ENCODE results near the gene CFL2.

The CFL2 gene

GRCh38 chr14:34715127-34715863 is 902 bp upstream of the CFL2 start:
- Histone ChIP-seq H4K20me1 (ENCODE audit: insufficient read depth, low read length) (no peaks in the 10 kb centered on the region), H3K4me1 (ENCODE audit: insufficient read depth, low read length, severe bottlenecking) (peaks cover 42% of the 10 kb centered on the region), H3K4me3 (ENCODE audit: low read depth, low read length, poor library complexity, severe bottlenecking) (peak overlapping the region; percentile 99), H3K9me2 (ENCODE audit: low read depth, low read length) (no peaks in the 10 kb centered on the region), H3K79me2 (ENCODE audit: insufficient read depth, low read length) (peaks cover 19% of the 10 kb centered on the region), H3F3A (ENCODE audit: insufficient read depth, low read length) (0 out of 2 replicates have a peak, but pooled peaks cover 4% of the 10 kb centered on the region), H3K27ac (ENCODE audit: low read depth, low read length, poor library complexity, severe bottlenecking) (no peak overlapping the region), H3K9me3 (ENCODE audit: low read length) (no peaks in the 10 kb centered on the region), H3K27me3 (ENCODE audit: insufficient read depth, low read length) (no peaks in the 10 kb centered on the region), H3K9ac (ENCODE audit: low read length) (peak overlapping the region; percentile 93; the same call in 1 of the 2 replicates), H3K4me2 (ENCODE audit: low read length) (peak overlapping the region; percentile 90), H2AFZ (ENCODE audit: low read length) (no peak overlapping the region; the same call in 1 of the 2 replicates), H3K36me3 (ENCODE audit: insufficient read depth, low read length) (peaks cover 15% of the 10 kb centered on the region; the same call in 1 of the 2 replicates)
- TF ChIP-seq EZH2 (IDR thresholded peaks at IDR 0.05; ENCODE audit: borderline replicate concordance, low read length) (no peak), CTCF (IDR thresholded peaks at IDR 0.05; ENCODE audit: low read length) (no peak)

GRCh38 chr14:34713681-34714319 is 593 bp downstream of the CFL2 start:
- Histone ChIP-seq H3K4me3 (ENCODE audit: low read depth, low read length, poor library complexity, severe bottlenecking) (peak overlapping the region; percentile 99), H3F3A (ENCODE audit: insufficient read depth, low read length) (0 out of 2 replicates have a peak, but pooled peaks cover 4% of the 10 kb centered on the region), H3K36me3 (ENCODE audit: insufficient read depth, low read length) (peaks cover 24% of the 10 kb centered on the region; the same call in 1 of the 2 replicates), H3K4me2 (ENCODE audit: low read length) (peak overlapping the region; percentile 90), H3K9me3 (ENCODE audit: low read length) (no peaks in the 10 kb centered on the region), H3K79me2 (ENCODE audit: insufficient read depth, low read length) (peaks cover 19% of the 10 kb centered on the region), H3K27ac (ENCODE audit: low read depth, low read length, poor library complexity, severe bottlenecking) (peak overlapping the region; percentile 58), H3K9me2 (ENCODE audit: low read depth, low read length) (no peaks in the 10 kb centered on the region), H2AFZ (ENCODE audit: low read length) (0 out of 2 replicates have a peak overlapping the region, but pooled peaks have one; percentile 1), H3K9ac (ENCODE audit: low read length) (peak overlapping the region; percentile 93), H3K27me3 (ENCODE audit: insufficient read depth, low read length) (no peaks in the 10 kb centered on the region), H3K4me1 (ENCODE audit: insufficient read depth, low read length, severe bottlenecking) (peaks cover 49% of the 10 kb centered on the region), H4K20me1 (ENCODE audit: insufficient read depth, low read length) (no peaks in the 10 kb centered on the region)
- TF ChIP-seq CTCF (IDR thresholded peaks at IDR 0.05; ENCODE audit: low read length) (no peak), EZH2 (IDR thresholded peaks at IDR 0.05; ENCODE audit: borderline replicate concordance, low read length) (no peak)

DNA sequence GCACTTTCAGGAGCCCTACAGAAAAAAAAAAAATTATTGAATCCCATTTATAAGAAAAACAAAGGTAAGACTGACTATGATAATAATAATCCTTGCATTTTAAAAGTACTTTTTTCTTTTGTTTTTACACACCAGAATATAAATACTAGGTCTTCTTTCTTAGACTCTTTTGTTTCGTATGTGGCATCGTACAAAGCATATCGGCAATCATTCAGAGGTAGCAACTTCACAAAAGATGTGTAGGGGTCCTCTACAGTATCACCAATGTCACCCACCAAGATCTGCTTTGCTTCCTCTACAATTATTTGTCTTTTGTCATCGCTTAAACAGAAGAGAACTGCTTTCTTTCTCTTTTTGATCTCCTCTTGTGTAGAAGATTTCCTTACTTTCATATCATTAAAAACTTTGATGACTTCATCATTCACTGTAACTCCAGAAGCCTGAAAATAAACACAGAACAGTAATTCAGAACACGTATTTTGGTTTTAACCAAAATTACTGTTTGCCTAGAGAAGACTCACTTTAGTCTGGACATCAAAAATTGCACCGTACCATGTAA is 1.2 kb downstream of the CFL2 start:
- 0 out of 2 replicates have a peak overlapping the region, but pooled peaks have one; percentile 1 for H2AFZ ChIP-seq (ENCODE audit: low read length)
- H3K27me3 ChIP-seq (ENCODE audit: insufficient read depth, low read length), result no peaks in the 10 kb centered on the region
- H3K4me1 ChIP-seq (ENCODE audit: insufficient read depth, low read length, severe bottlenecking), result peaks cover 49% of the 10 kb centered on the region
- H3K36me3 ChIP-seq (ENCODE audit: insufficient read depth, low read length), result peaks cover 24% of the 10 kb centered on the region; the same call in 1 of the 2 replicates
- 0 out of 2 replicates have a peak, but pooled peaks cover 4% of the 10 kb centered on the region for H3F3A ChIP-seq (ENCODE audit: insufficient read depth, low read length)
- no peaks in the 10 kb centered on the region for H3K9me2 ChIP-seq (ENCODE audit: low read depth, low read length)
- peak overlapping the region; percentile 90 for H3K4me2 ChIP-seq (ENCODE audit: low read length)
- peak overlapping the region; percentile 93 for H3K9ac ChIP-seq (ENCODE audit: low read length)
- no peaks in the 10 kb centered on the region for H4K20me1 ChIP-seq (ENCODE audit: insufficient read depth, low read length)
- peaks cover 19% of the 10 kb centered on the region for H3K79me2 ChIP-seq (ENCODE audit: insufficient read depth, low read length)
- no peak for TF ChIP-seq EZH2 (IDR thresholded peaks at IDR 0.05; ENCODE audit: borderline replicate concordance, low read length)
- TF ChIP-seq CTCF (IDR thresholded peaks at IDR 0.05; ENCODE audit: low read length), result no peak
- peak overlapping the region; percentile 58 for H3K27ac ChIP-seq (ENCODE audit: low read depth, low read length, poor library complexity, severe bottlenecking)
- peak overlapping the region; percentile 99 for H3K4me3 ChIP-seq (ENCODE audit: low read depth, low read length, poor library complexity, severe bottlenecking)
- no peaks in the 10 kb centered on the region for H3K9me3 ChIP-seq (ENCODE audit: low read length)

All from OCI-LY1 (cell line).